SU-DHL-6 (cell line): ENCODE data around the gene VILL.

Experiments
- EZH2phosphoT487 ChIP-seq: fragments of 200-600 bp; sonication (generic), shearing (Covaris generic); conservative IDR thresholded peaks from 2 replicates; pipeline ENCODE4 v1.6.1; 2018; ENCODE audit warnings: mild to moderate bottlenecking, antibody characterized with exemption, low read length, moderate library complexity, mixed read lengths
- TF ChIP-seq, protein P1 (sequence below): fragments of 200-600 bp; sonication (generic); IDR thresholded peaks from one replicate; pipeline ENCODE4 v1.5.1; 2017; ENCODE audit warnings: antibody characterized with exemption, mild to moderate bottlenecking, low read length, moderate library complexity; ENCODE audit not compliant: insufficient read depth, poor library complexity, severe bottlenecking

GRCh38 chr3:37986479-37987314, 3.9 kb upstream of the VILL start:
- TF ChIP-seq, protein P1, sequence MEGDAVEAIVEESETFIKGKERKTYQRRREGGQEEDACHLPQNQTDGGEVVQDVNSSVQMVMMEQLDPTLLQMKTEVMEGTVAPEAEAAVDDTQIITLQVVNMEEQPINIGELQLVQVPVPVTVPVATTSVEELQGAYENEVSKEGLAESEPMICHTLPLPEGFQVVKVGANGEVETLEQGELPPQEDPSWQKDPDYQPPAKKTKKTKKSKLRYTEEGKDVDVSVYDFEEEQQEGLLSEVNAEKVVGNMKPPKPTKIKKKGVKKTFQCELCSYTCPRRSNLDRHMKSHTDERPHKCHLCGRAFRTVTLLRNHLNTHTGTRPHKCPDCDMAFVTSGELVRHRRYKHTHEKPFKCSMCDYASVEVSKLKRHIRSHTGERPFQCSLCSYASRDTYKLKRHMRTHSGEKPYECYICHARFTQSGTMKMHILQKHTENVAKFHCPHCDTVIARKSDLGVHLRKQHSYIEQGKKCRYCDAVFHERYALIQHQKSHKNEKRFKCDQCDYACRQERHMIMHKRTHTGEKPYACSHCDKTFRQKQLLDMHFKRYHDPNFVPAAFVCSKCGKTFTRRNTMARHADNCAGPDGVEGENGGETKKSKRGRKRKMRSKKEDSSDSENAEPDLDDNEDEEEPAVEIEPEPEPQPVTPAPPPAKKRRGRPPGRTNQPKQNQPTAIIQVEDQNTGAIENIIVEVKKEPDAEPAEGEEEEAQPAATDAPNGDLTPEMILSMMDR: no peak
- no peak for TF ChIP-seq EZH2phosphoT487
